A673 (cell line): ENCODE measurements around the gene LRRC9. TPM values are rescaled to one million over a fixed set of nuclear protein-coding genes. Genes with fewer than 3 reads are reported as not detected.
A peak's percentile ranks its signal among the peaks of the same experiment; 100 is the strongest.

Experiments used
- BruUV-seq: library from RNA; stranded (reverse); fragments of 400-500 nt; replicated peaks from 2 replicates; lab custom pipeline; 2021; lab: Mats Ljungman, UMichigan
- CTCF ChIA-PET: fragments of 300-600 bp; sonication (Branson Sonifier 250); formaldehyde crosslinking; loops from one replicate; lab custom pipeline; 2022; ENCODE audit warnings: antibody characterized with exemption; lab: Charles Lee
- POLR2A ChIA-PET: fragments of 300-600 bp; sonication (Branson Sonifier 250); formaldehyde crosslinking; loops from one replicate; lab custom pipeline; 2022; ENCODE audit warnings: antibody characterized with exemption; ENCODE audit not compliant: low non-redundant PET; lab: Charles Lee
- DNase-seq: peaks from one replicate; pipeline ENCODE4 v3.0.0-alpha.2; 2015; ENCODE audit warnings: low spot score
- H3K27ac ChIP-seq: fragments of 200-600 bp; sonication (generic); 2 replicates; pipeline ENCODE4 v1.5.1; 2016; ENCODE audit warnings: mixed run types, low read depth, mild to moderate bottlenecking, mixed read lengths, antibody characterized with exemption, low read length; ENCODE audit not compliant: poor library complexity, severe bottlenecking
- H3K27me3 ChIP-seq: fragments of 200-600 bp; sonication (generic); replicated peaks from 2 replicates; pipeline ENCODE4 v1.6.1; 2017; ENCODE audit warnings: mixed run types, low read depth, mild to moderate bottlenecking, mixed read lengths, antibody characterized with exemption, low read length; ENCODE audit not compliant: insufficient read depth, poor library complexity
- H3K36me3 ChIP-seq: fragments of 200-600 bp; sonication (generic); 2 replicates; pipeline ENCODE4 v1.6.1; 2016; ENCODE audit warnings: mixed run types, mild to moderate bottlenecking, mixed read lengths, antibody characterized with exemption, low read length; ENCODE audit not compliant: insufficient read depth, poor library complexity, severe bottlenecking
- H3K4me1 ChIP-seq: fragments of 200-600 bp; sonication (generic); 2 replicates; pipeline ENCODE4 v1.6.1; 2017; ENCODE audit warnings: mixed run types, mild to moderate bottlenecking, mixed read lengths, antibody characterized with exemption, low read length; ENCODE audit not compliant: insufficient read depth, poor library complexity, severe bottlenecking
- H3K4me3 ChIP-seq: fragments of 200-600 bp; sonication (generic); 2 replicates; pipeline ENCODE4 v1.5.1; 2016; ENCODE audit warnings: low read depth, mixed run types, mild to moderate bottlenecking, mixed read lengths, low read length; ENCODE audit not compliant: poor library complexity, severe bottlenecking
- H3K9me3 ChIP-seq: fragments of 200-600 bp; sonication (generic); 2 replicates; pipeline ENCODE4 v1.6.1; 2016; ENCODE audit warnings: mixed run types, low read depth, mild to moderate bottlenecking, mixed read lengths, antibody characterized with exemption, low read length; ENCODE audit not compliant: poor library complexity, severe bottlenecking
- CTCF ChIP-seq: fragments of 300-800, 200-600 bp; sonication (generic); conservative IDR thresholded peaks from 2 replicates; pipeline ENCODE4 v1.5.1; 2017; ENCODE audit warnings: low read depth, mild to moderate bottlenecking, antibody characterized with exemption, low read length, moderate library complexity, mixed read lengths
- EZH2 ChIP-seq: fragments of 200-600 bp; sonication (generic); IDR thresholded peaks from 2 replicates; pipeline ENCODE4 v1.6.1; 2017; ENCODE audit warnings: borderline replicate concordance, low read depth, mild to moderate bottlenecking, mixed read lengths, antibody characterized with exemption, low read length; ENCODE audit not compliant: poor library complexity, severe bottlenecking
- intact Hi-C: fragments of 100-400 bp; cut with micrococcal nuclease; formaldehyde crosslinking; loops from one replicate; pipeline ENCODE4 v1.10.0; 2022; ENCODE audit not compliant: unreplicated experiment
- total RNA-seq: library from RNA; stranded (reverse); gene quantifications from 2 replicates; pipeline ENCODE4 v1.2.3, GENCODE V29; 2021

Gene LRRC9
- total RNA-seq, 1 experiment from 2014 or later: not detected

DNA sequence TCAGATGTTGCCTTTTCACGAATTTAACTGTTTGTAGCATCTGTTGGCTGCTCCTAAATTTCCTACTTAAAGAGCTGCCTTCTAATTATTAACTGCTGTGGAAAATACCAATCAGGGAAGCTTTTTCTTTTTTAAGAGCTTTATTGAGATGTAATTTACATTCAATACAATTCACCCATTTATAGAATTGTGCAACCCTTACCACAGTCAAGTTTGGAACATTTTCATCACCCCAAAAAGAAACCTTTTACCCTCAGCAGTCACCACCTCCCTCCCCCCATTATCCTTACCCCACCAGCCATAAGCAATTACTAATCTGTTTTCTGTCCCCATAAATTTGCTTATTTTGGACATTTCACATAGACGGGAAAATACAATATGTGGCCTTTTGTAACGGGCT is 173.1 kb downstream of the LRRC9 start:
- CTCF ChIA-PET: no interaction called here
- Histone ChIP-seq H3K27ac (peak overlapping the region; percentile 99), H3K4me1 (peaks cover 8% of the 10 kb centered on the region), H3K4me3 (peak overlapping the region; percentile 68), H3K36me3 (peaks cover 14% of the 10 kb centered on the region), H3K27me3 (no peaks in the 10 kb centered on the region), H3K9me3 (no peaks in the 10 kb centered on the region)
- no peak for DNase-seq
- intact Hi-C loops: no loop called here
- TSS peak; percentile 45 for BruUV-seq
- POLR2A ChIA-PET: no interaction called here
- TF ChIP-seq EZH2 (no peak), CTCF (no peak)

- CTCF ChIA-PET: no interaction called here
- H3K36me3 ChIP-seq: peaks cover 15% of the 10 kb centered on the region
- peaks cover 8% of the 10 kb centered on the region for H3K4me1 ChIP-seq
- no TSS peak for BruUV-seq
- H3K27me3 ChIP-seq: no peaks in the 10 kb centered on the region
- POLR2A ChIA-PET: no interaction called here
- intact Hi-C loops: no loop called here
- peak overlapping the region; percentile 99 for H3K27ac ChIP-seq
- peak overlapping the region; percentile 68 for H3K4me3 ChIP-seq
- H3K9me3 ChIP-seq: no peaks in the 10 kb centered on the region
- no peak for DNase-seq
- TF ChIP-seq CTCF: no peak
- no peak for TF ChIP-seq EZH2
Observed at GRCh38 chr14:60093606-60094005, 173.7 kb downstream of the LRRC9 start.

DNA sequence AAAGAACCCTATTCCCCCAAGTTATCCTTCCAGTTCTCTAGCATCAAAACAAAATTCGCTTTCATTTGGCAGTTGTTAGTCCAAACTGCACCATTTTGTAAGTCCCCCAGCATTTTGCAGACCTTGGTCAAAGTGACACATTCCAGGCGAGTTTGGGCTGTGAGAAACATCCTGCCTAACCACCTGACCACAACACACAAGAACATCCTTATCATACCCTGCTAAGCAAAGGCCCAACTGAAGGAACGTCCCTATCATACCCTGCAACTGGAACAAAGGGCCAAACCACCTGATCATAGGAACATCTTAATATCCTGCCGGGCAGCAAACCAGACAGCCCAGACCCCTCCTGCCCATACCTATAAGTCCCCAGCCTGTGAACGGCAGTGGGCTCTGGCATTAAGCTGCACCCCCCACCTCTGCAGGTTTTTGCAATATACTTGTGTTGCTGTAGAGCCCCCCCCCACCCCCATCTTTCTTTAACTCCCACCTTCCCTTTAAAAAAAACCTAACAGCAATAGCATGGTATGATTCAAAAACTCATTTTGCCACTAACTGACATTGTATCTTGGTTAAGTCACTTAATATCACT is 174.5 kb downstream of the LRRC9 start:
- Histone ChIP-seq H3K27me3 (no peaks in the 10 kb centered on the region), H3K36me3 (peaks cover 15% of the 10 kb centered on the region), H3K27ac (no peak overlapping the region), H3K9me3 (no peaks in the 10 kb centered on the region), H3K4me3 (peak overlapping the region; percentile 68), H3K4me1 (peaks cover 8% of the 10 kb centered on the region)
- TF ChIP-seq EZH2: no peak
- no peak for TF ChIP-seq CTCF
- DNase-seq: no peak
- ChIA-PET CTCF (no interaction called here), POLR2A (no interaction called here)
- intact Hi-C loops: no loop called here
- BruUV-seq: no TSS peak
